HL-60 (cell line): Measurements from ENCODE around the gene GNL3L.
"Not testable (repeated sequence)": the region's sequence is repeated elsewhere in the genome, so short reads cannot be mapped to it uniquely, and the experiment has no call there.

Source experiments
- DNase-seq, 2 experiments: peaks; one replicate each; pipeline ENCODE4 v3.0.0-alpha.2; 2010 to 2020; ENCODE audit warnings: low read depth in 1 of 2, low spot score in 1 of 2
- H3K27ac ChIP-seq: fragments of 250-450 bp; sonication (Bioruptor Pico); replicated peaks from 2 replicates; pipeline ENCODE4 v1.5.1; 2020; ENCODE audit warnings: mild to moderate bottlenecking, moderate library complexity
- H3K27me3 ChIP-seq: fragments of 250-450 bp; sonication (Bioruptor Pico); 2 replicates; pipeline ENCODE4 v1.5.1; 2021; ENCODE audit warnings: mild to moderate bottlenecking, moderate library complexity; ENCODE audit not compliant: insufficient read depth, poor library complexity, severe bottlenecking
- H3K4me3 ChIP-seq: replicated peaks from 2 replicates; pipeline ENCODE4 v1.5.1; 2011; ENCODE audit warnings: mild to moderate bottlenecking, control low read depth, low read length; ENCODE audit not compliant: insufficient read depth
- CTCF ChIP-seq: IDR thresholded peaks from one replicate; pipeline ENCODE4 v1.5.1; 2011; ENCODE audit warnings: low read length, control low read depth, inconsistent platforms; ENCODE audit not compliant: insufficient read depth
- GABPA ChIP-seq: IDR thresholded peaks from 2 replicates; pipeline ENCODE4 v1.6.1; 2012; ENCODE audit warnings: low read depth
- POLR2AphosphoS5 ChIP-seq: IDR thresholded peaks from 2 replicates; pipeline ENCODE4 v1.6.1; 2012; ENCODE audit warnings: low read depth
- REST ChIP-seq: IDR thresholded peaks from 2 replicates; pipeline ENCODE4 v1.6.1; 2012; ENCODE audit warnings: low read depth; ENCODE audit not compliant: insufficient replicate concordance
- SPI1 ChIP-seq: IDR thresholded peaks from 2 replicates; pipeline ENCODE4 v1.6.1; 2012; ENCODE audit warnings: low read depth, mild to moderate bottlenecking, borderline replicate concordance

GNL3L gene

GRCh38 chrX:54529151-54529550 is 868 bp upstream of the GNL3L start:
- no peak for TF ChIP-seq GABPA
- no peak for TF ChIP-seq SPI1
- TF ChIP-seq CTCF: no peak
- no peak for DNase-seq
- Histone ChIP-seq H3K27ac (peak overlapping the region; percentile 93), H3K4me3 (peak overlapping the region; percentile 36; the same call in 1 of the 2 replicates), H3K27me3 (no peaks in the 10 kb centered on the region)

GRCh38 chrX:54530357-54530900 is 410 bp downstream of the GNL3L start:
- Histone ChIP-seq H3K27me3 (no peaks in the 10 kb centered on the region), H3K4me3 (peak overlapping the region; percentile 79), H3K27ac (peak overlapping the region; percentile 93)
- TF ChIP-seq POLR2AphosphoS5: no peak
- TF ChIP-seq GABPA: no peak
- no peak for TF ChIP-seq SPI1
- TF ChIP-seq CTCF: no peak
- TF ChIP-seq REST: no peak
- DNase-seq: no peak

GRCh38 chrX:54534271-54534670 is 4.3 kb downstream of the GNL3L start:
- Histone ChIP-seq H3K27ac (no peak overlapping the region), H3K27me3 (no peaks in the 10 kb centered on the region), H3K4me3 (no peak overlapping the region)
- TF ChIP-seq SPI1 (no peak), REST (no peak), GABPA (no peak), POLR2AphosphoS5 (no peak), CTCF (no peak)
- no peak for DNase-seq

- TF ChIP-seq REST: no peak
- TF ChIP-seq SPI1: no peak
- TF ChIP-seq POLR2AphosphoS5: no peak
- no peak for TF ChIP-seq GABPA
- no peak for TF ChIP-seq CTCF
- no peak overlapping the region for H3K27ac ChIP-seq
- H3K4me3 ChIP-seq: no peak overlapping the region
- DNase-seq: no peak
- no peaks in the 10 kb centered on the region for H3K27me3 ChIP-seq
Measured at GRCh38 chrX:54540289-54540688, 10.3 kb downstream of the GNL3L start.

- H3K27ac ChIP-seq, H3K4me3 ChIP-seq, DNase-seq, H3K27me3 ChIP-seq: not testable (repeated sequence)
Measured at GRCh38 chrX:54542239-54542638, 12.2 kb downstream of the GNL3L start.
